ENCODE results near the gene KLRC3. TPM values are rescaled to one million over a fixed set of nuclear protein-coding genes. Genes with fewer than 3 reads are reported as not detected.
"Not testable (repeated sequence)": the region's sequence is repeated elsewhere in the genome, so short reads cannot be mapped to it uniquely, and the experiment has no call there.

Gene KLRC3
- polyA plus RNA-seq, 1 experiment, result not detected

- CTCF ChIA-PET, result no interaction called here
- DNase-seq (ENCODE audit: low read depth), result no peak
- Histone ChIP-seq H3K27me3 (ENCODE audit: control insufficient read depth, insufficient read depth, low read length) (no peaks in the 10 kb centered on the region), H3K4me3 (ENCODE audit: low read depth, low read length) (no peak overlapping the region), H3K36me3 (ENCODE audit: control insufficient read depth, insufficient read depth, low read length) (no peaks in the 10 kb centered on the region)
- no peak for TF ChIP-seq CTCF (IDR thresholded peaks at IDR 0.05; ENCODE audit: insufficient read depth, low read depth, low read length)
- POLR2A ChIA-PET, result no interaction called here
These were observed 47.8 kb downstream of the KLRC3 start for GRCh38 chr12:10372559-10372958.

DNA sequence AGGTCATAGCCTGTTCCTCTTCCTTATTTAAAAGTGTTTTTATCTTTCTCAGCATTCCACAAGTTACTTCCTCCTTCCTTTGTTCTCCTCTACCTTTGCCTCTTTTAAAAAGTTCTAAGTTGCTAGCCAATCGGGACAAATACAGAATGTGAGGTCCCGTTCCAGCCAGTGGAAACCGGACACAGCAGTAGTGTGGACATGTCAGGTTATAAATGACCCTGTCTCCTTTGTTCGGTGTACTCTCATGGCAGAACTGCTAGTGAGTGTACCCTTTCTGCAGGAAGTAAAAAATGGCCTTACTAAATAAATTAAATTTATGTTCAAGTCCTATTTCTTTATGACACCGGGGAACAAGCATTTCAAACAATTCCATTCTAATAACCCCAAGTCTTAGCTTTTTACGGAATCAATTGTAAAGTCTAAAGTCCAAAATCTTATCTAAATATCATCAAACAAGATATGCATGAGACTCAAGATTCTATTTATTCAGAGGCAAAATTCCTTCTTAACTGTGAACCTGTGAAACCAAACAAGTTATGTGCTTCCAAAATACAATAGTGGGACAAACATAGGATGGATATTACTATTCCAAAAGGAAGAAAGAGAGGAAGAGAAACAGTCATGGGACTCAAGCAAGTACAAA lies 48.4 kb downstream of the KLRC3 start:
- H3K36me3 ChIP-seq (ENCODE audit: control insufficient read depth, insufficient read depth, low read length); H3K27me3 ChIP-seq (ENCODE audit: control insufficient read depth, insufficient read depth, low read length); DNase-seq (ENCODE audit: low read depth); CTCF ChIA-PET; H3K4me3 ChIP-seq (ENCODE audit: low read depth, low read length); POLR2A ChIA-PET: not testable (repeated sequence)

DNA sequence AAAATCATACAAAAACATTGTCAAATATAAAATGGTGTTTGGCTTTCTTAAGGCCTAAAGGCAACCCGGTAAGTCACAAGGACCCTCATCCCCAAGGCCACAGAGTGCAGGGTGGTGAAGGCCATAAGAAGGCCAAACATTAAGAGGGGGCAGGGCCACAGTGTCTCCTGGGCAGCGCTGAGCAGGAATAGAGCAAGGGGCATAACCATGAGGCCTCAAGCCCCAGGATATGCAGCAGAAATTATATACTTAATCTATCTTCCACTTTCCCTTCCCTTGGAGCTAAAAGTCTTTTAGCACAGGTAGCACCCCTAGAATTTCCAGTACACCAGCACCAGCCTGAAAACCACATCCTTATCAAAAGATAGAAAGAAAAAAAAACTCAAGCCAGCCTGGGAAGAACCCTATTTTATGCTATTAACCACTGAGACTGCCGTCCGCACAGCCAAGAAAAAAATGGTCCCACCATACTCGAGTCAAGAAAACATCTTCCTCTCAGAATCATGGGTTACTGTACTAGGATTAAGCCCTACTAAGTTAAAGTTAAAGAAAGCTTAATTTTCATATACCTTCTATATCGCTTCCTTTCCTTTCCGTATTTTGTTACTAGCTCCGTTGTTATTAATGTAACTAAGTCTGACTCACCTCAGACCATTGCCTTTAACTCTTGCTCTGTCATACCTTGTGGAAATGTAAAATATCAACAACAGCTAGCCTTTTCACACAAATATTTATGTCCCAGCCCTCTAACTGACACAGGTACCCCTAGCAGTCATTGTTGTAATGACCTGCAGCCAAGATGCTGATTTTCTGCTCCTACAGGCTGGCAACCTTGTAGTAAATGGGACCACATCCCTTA lies 50.6 kb downstream of the KLRC3 start:
- Histone ChIP-seq H3K27me3 (ENCODE audit: control insufficient read depth, insufficient read depth, low read length) (no peaks in the 10 kb centered on the region), H3K4me3 (ENCODE audit: low read depth, low read length) (no peak overlapping the region), H3K36me3 (ENCODE audit: control insufficient read depth, insufficient read depth, low read length) (no peaks in the 10 kb centered on the region)
- no peak for DNase-seq (ENCODE audit: low read depth)
- ChIA-PET POLR2A (no interaction called here), CTCF (interaction anchor here (1.2 kb wide), 1 partner anchor 39 kb away, joined by 3 read pairs; no protein-coding TSS in a partner anchor)
- no peak for TF ChIP-seq CTCF (IDR thresholded peaks at IDR 0.05; ENCODE audit: insufficient read depth, low read depth, low read length)

DNA sequence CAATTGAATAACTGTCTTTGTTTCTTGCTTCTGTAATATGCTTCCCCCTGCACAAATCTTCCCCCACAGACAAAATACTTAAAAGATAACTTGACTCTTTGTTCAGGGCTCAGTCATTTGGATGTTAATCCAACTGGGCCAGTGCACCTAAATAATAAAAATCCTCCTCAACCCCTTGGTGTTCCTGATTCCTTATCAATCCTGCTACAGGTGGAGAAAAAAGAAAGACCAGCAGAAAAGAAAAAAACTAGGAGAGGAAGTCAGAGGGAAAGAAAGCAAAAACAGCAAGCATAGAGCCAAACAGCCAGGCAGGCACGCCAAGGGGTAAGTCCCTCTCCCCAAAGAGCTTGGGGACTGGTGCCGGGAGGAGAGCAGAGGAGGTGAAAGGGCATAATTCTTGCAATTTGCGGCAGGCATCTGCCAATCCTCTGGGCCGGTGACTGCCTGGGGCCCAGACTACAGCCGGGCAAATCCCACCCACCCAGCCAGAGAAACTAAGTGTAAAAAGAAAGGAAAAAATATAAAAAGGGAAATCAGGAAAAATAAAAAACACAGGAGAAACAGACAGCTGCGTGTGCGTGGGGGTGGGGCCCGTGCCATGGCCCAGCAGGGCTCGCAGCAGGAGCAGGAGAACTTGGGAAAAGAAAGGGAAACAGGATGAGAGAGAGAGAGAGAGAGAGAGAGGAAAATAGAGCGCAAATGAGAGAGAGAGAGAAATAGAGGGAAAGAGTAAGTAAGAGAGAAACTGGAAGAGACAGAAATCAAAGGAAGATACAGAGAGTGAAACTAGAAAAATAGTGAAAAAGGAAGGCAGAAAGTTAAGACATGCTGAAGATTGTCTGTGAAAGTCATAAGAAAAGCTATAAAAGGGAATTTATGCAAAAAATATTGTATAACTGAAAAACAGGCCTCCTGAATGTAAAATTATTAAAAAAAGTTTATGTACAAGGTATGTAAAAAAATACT lies 51.9 kb downstream of the KLRC3 start:
- DNase-seq (ENCODE audit: low read depth), result no peak
- H3K4me3 ChIP-seq (ENCODE audit: low read depth, low read length), result no peak overlapping the region
- TF ChIP-seq CTCF (IDR thresholded peaks at IDR 0.05; ENCODE audit: insufficient read depth, low read depth, low read length), result no peak
- ChIA-PET CTCF (no interaction called here), POLR2A (no interaction called here)
- H3K27me3 ChIP-seq (ENCODE audit: control insufficient read depth, insufficient read depth, low read length), result no peaks in the 10 kb centered on the region
- no peaks in the 10 kb centered on the region for H3K36me3 ChIP-seq (ENCODE audit: control insufficient read depth, insufficient read depth, low read length)

DNA sequence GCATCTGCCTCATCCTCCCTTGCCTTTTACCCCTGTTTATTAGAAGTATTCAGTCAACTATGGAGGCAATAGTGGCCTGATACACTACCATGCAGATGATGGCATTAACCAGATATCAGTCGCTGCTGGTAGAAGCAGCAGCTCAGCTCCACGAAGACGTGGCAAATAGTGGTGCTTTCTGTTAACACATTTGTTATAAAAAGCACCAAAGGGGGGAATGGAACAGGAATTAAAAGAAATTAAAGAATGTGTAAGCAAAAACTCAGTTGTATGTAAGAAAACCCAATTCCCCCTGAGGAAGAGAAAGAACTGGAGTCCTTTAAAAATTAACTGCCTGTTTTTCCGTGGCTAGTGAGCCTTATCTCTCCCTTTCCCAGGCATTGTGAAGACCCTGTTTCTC lies 52.7 kb downstream of the KLRC3 start:
- DNase-seq (ENCODE audit: low read depth); H3K36me3 ChIP-seq (ENCODE audit: control insufficient read depth, insufficient read depth, low read length); H3K27me3 ChIP-seq (ENCODE audit: control insufficient read depth, insufficient read depth, low read length); H3K4me3 ChIP-seq (ENCODE audit: low read depth, low read length); POLR2A ChIA-PET: not testable (repeated sequence)
- CTCF ChIA-PET, result interaction anchor here (0.9 to 2.1 kb wide), 2 partner anchors 15 to 22 kb away, joined by 3 to 7 read pairs; no protein-coding TSS in a partner anchor
